ENCODE data around the gene TBX15.

- TF ChIP-seq CTCF (IDR thresholded peaks at IDR 0.05), result no peak
- TF ChIP-seq EZH2 (IDR thresholded peaks at IDR 0.05), result no peak
Observed at GRCh38 chr1:118899340-118899739, 88.8 kb downstream of the TBX15 start.
